Stimulated activated CD4-positive, alpha-beta T cell treated with anti-CD3 and anti-CD28 coated beads, Interleukin-15, amount 100 ng/mL, for 48 hours (primary cell): ENCODE results near the gene SELL.
"Not testable (repeated sequence)": the region's sequence is repeated elsewhere in the genome, so short reads cannot be mapped to it uniquely, and the experiment has no call there.

Experiments used
- DNase-seq, 2 donors: peaks; one replicate each; pipeline ENCODE4 v3.0.0-alpha.2; 2020; ENCODE audit warnings: low read depth in 2 of 2

The SELL gene

GRCh38 chr1:169667699-169668596, 43.5 kb downstream of the SELL start:
- not testable (repeated sequence) for DNase-seq

GRCh38 chr1:169667227-169667639, 44.2 kb downstream of the SELL start:
- DNase-seq, result not testable (repeated sequence)

GRCh38 chr1:169662680-169663079, 48.7 kb downstream of the SELL start:
- DNase-seq, result not testable (repeated sequence)

GRCh38 chr1:169661066-169661465, 50.4 kb downstream of the SELL start:
- DNase-seq, result not testable (repeated sequence)

- not testable (repeated sequence) for DNase-seq
Measured at GRCh38 chr1:169658777-169659176, 52.6 kb downstream of the SELL start.

- DNase-seq, result no peak
Measured at GRCh38 chr1:169653873-169654272, 57.5 kb downstream of the SELL start.

GRCh38 chr1:169651035-169651434, 60.4 kb downstream of the SELL start:
- DNase-seq, result no peak

- no peak for DNase-seq
Measured at GRCh38 chr1:169650551-169650950, 60.9 kb downstream of the SELL start.

- DNase-seq, result no peak
Measured at GRCh38 chr1:169648709-169649108, 62.7 kb downstream of the SELL start.

GRCh38 chr1:169648187-169648586, 63.2 kb downstream of the SELL start:
- DNase-seq, result no peak

- DNase-seq, result no peak
Measured at GRCh38 chr1:169647512-169647911, 63.9 kb downstream of the SELL start.

GRCh38 chr1:169644297-169644696, 67.1 kb downstream of the SELL start:
- no peak for DNase-seq
